Measurements from ENCODE around the gene BUB1.

Gene BUB1

DNA sequence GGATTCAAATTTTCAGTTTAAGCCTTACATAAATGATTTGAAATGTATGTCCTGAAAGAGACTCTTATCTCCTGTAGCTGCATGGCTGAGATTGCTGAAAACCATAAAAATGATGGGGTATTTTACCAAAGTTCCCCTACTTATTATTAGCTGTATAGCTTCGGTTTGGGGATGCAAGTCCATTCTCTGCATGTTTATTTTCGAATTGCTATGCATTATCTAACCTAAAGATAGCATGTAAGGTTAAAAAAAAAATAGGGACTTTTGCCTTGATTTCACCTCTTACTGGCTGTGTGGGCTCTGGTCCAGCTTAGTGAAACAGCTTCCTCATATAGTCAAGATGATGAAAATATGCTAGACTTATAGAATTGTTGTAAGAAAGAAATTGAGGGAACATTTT lies 40.5 kb upstream of the BUB1 start:
- Histone ChIP-seq H3K9me2 (replicated peaks; ENCODE audit: insufficient read depth, low read length) (no peaks in the 10 kb centered on the region), H3K36me3 (replicated peaks; ENCODE audit: insufficient read depth, low read length) (no peaks in the 10 kb centered on the region), H3K4me2 (ENCODE audit: low read depth, low read length) (no peak overlapping the region), H3K79me2 (ENCODE audit: low read length) (no peaks in the 10 kb centered on the region), H3K9ac (ENCODE audit: low read length) (no peak overlapping the region), H3F3A (ENCODE audit: insufficient read depth, low read length) (peaks cover 7% of the 10 kb centered on the region), H4K20me1 (ENCODE audit: insufficient read depth, low read length) (no peaks in the 10 kb centered on the region), H3K9me3 (replicated peaks; ENCODE audit: insufficient read depth, low read length) (no peaks in the 10 kb centered on the region), H3K4me3 (ENCODE audit: low read length) (no peak overlapping the region), H3K4me1 (ENCODE audit: low read length) (peaks cover 22% of the 10 kb centered on the region), H2AFZ (ENCODE audit: low read length) (no peak overlapping the region), H3K27ac (ENCODE audit: low read length) (no peak overlapping the region), H3K27me3 (replicated peaks; ENCODE audit: insufficient read depth, low read length) (no peaks in the 10 kb centered on the region)
- TF ChIP-seq EZH2 (optimal IDR thresholded peaks at IDR 0.05; ENCODE audit: low read depth, low read length), result no peak
- TF ChIP-seq EZH2phosphoT487 (IDR thresholded peaks at IDR 0.05; ENCODE audit: low read length), result no peak
- TF ChIP-seq, protein P1, sequence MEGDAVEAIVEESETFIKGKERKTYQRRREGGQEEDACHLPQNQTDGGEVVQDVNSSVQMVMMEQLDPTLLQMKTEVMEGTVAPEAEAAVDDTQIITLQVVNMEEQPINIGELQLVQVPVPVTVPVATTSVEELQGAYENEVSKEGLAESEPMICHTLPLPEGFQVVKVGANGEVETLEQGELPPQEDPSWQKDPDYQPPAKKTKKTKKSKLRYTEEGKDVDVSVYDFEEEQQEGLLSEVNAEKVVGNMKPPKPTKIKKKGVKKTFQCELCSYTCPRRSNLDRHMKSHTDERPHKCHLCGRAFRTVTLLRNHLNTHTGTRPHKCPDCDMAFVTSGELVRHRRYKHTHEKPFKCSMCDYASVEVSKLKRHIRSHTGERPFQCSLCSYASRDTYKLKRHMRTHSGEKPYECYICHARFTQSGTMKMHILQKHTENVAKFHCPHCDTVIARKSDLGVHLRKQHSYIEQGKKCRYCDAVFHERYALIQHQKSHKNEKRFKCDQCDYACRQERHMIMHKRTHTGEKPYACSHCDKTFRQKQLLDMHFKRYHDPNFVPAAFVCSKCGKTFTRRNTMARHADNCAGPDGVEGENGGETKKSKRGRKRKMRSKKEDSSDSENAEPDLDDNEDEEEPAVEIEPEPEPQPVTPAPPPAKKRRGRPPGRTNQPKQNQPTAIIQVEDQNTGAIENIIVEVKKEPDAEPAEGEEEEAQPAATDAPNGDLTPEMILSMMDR (IDR thresholded peaks at IDR 0.05; ENCODE audit: low read length), result no peak
- DNase-seq, result no peak

DNA sequence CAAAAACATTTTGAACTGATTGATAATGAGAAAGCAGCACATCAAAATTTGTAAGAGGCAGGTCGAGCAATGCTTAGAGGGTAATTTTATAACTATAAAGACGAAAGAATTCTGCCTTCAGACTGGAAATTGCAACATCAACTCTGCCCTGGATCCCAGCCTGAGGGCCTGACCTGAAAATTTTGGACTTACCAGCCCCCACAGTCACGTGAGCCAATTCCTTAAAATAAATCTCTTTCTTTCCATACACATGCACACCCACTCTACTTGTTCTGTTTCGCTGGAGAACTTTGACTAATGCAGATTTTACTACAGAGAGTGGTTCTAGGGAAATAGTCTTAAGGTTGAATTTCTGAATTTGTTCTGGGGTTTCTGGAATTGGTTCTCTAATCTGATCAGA lies 39.9 kb upstream of the BUB1 start:
- H3K9me3 ChIP-seq (replicated peaks; ENCODE audit: insufficient read depth, low read length), result no peaks in the 10 kb centered on the region
- no peaks in the 10 kb centered on the region for H3K36me3 ChIP-seq (replicated peaks; ENCODE audit: insufficient read depth, low read length)
- no peaks in the 10 kb centered on the region for H4K20me1 ChIP-seq (ENCODE audit: insufficient read depth, low read length)
- peaks cover 8% of the 10 kb centered on the region for H3F3A ChIP-seq (ENCODE audit: insufficient read depth, low read length)
- no peaks in the 10 kb centered on the region for H3K27me3 ChIP-seq (replicated peaks; ENCODE audit: insufficient read depth, low read length)
- no peaks in the 10 kb centered on the region for H3K79me2 ChIP-seq (ENCODE audit: low read length)
- H3K9me2 ChIP-seq (replicated peaks; ENCODE audit: insufficient read depth, low read length), result no peaks in the 10 kb centered on the region
- H3K4me3 ChIP-seq (ENCODE audit: low read length), result no peak overlapping the region
- TF ChIP-seq, protein P1 (IDR thresholded peaks at IDR 0.05; ENCODE audit: low read length), result no peak
- no peak for TF ChIP-seq EZH2phosphoT487 (IDR thresholded peaks at IDR 0.05; ENCODE audit: low read length)
- TF ChIP-seq EZH2 (optimal IDR thresholded peaks at IDR 0.05; ENCODE audit: low read depth, low read length), result no peak
- H3K27ac ChIP-seq (ENCODE audit: low read length), result no peak overlapping the region
- no peak overlapping the region for H2AFZ ChIP-seq (ENCODE audit: low read length)
- H3K9ac ChIP-seq (ENCODE audit: low read length), result no peak overlapping the region
- no peak overlapping the region for H3K4me2 ChIP-seq (ENCODE audit: low read depth, low read length)
- DNase-seq, result no peak
- H3K4me1 ChIP-seq (ENCODE audit: low read length), result peaks cover 22% of the 10 kb centered on the region

DNA sequence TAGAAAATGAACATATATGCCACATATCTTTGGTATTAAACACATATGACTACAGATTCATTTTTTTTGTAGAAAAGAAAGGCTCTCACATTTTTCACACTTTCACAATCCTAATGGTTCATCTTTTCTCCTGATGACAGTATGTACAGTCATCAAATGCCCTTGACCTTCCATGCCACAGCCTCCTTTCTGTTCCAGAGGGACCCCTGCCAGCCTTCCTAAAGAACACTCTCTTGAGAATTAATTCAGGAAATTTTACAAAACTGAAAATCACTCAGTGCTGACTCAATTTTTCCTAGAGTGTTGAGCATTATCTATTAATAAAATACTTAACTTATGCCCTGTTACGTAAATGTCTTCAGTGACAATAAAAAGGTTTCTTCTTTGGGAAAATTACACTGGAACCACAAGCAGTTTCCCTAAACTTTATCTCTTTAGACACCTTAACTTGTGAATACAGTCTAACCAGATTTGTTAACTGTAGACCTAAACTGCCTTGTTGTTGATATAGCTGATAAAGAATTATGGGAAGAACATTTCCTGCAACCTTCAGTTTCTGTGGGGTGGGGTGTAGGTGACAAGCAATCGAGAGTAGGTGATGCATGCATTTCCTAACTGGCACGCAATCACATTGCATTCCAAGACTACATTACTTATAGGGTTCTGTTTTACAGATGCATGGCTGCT lies 39.2 kb upstream of the BUB1 start:
- no peak overlapping the region for H2AFZ ChIP-seq (ENCODE audit: low read length)
- H3K9me2 ChIP-seq (replicated peaks; ENCODE audit: insufficient read depth, low read length), result no peaks in the 10 kb centered on the region
- no peaks in the 10 kb centered on the region for H4K20me1 ChIP-seq (ENCODE audit: insufficient read depth, low read length)
- no peaks in the 10 kb centered on the region for H3K9me3 ChIP-seq (replicated peaks; ENCODE audit: insufficient read depth, low read length)
- no peaks in the 10 kb centered on the region for H3K79me2 ChIP-seq (ENCODE audit: low read length)
- H3K9ac ChIP-seq (ENCODE audit: low read length), result no peak overlapping the region
- H3K36me3 ChIP-seq (replicated peaks; ENCODE audit: insufficient read depth, low read length), result no peaks in the 10 kb centered on the region
- no peak overlapping the region for H3K4me3 ChIP-seq (ENCODE audit: low read length)
- no peak for TF ChIP-seq EZH2 (optimal IDR thresholded peaks at IDR 0.05; ENCODE audit: low read depth, low read length)
- TF ChIP-seq, protein P1 (IDR thresholded peaks at IDR 0.05; ENCODE audit: low read length), result no peak
- TF ChIP-seq EZH2phosphoT487 (IDR thresholded peaks at IDR 0.05; ENCODE audit: low read length), result no peak
- H3F3A ChIP-seq (ENCODE audit: insufficient read depth, low read length), result peaks cover 8% of the 10 kb centered on the region
- H3K4me2 ChIP-seq (ENCODE audit: low read depth, low read length), result no peak overlapping the region
- H3K4me1 ChIP-seq (ENCODE audit: low read length), result peaks cover 22% of the 10 kb centered on the region
- H3K27me3 ChIP-seq (replicated peaks; ENCODE audit: insufficient read depth, low read length), result no peaks in the 10 kb centered on the region
- H3K27ac ChIP-seq (ENCODE audit: low read length), result no peak overlapping the region
- DNase-seq, result no peak
